ENCODE measurements around the gene CCDC85C. TPM values are rescaled to one million over a fixed set of nuclear protein-coding genes. Genes with fewer than 3 reads are reported as not detected.
A peak's percentile ranks its signal among the peaks of the same experiment; 100 is the strongest.

CCDC85C gene
- total RNA-seq, 1 experiment from 2014 or later, result 25.8 TPM

- in situ Hi-C loops (cut with HindIII; ENCODE audit: low sequenced_read_pairs), result no loop called here
- no peak for DNase-seq (ENCODE audit: low spot score)
These were observed 9.0 kb downstream of the CCDC85C start for GRCh38 chr14:99595034-99595433.

GRCh38 chr14:99593971-99594841 is 9.8 kb downstream of the CCDC85C start:
- DNase-seq (ENCODE audit: low spot score), result peak; percentile 82
- in situ Hi-C loops (cut with HindIII; ENCODE audit: low sequenced_read_pairs), result no loop called here

DNA sequence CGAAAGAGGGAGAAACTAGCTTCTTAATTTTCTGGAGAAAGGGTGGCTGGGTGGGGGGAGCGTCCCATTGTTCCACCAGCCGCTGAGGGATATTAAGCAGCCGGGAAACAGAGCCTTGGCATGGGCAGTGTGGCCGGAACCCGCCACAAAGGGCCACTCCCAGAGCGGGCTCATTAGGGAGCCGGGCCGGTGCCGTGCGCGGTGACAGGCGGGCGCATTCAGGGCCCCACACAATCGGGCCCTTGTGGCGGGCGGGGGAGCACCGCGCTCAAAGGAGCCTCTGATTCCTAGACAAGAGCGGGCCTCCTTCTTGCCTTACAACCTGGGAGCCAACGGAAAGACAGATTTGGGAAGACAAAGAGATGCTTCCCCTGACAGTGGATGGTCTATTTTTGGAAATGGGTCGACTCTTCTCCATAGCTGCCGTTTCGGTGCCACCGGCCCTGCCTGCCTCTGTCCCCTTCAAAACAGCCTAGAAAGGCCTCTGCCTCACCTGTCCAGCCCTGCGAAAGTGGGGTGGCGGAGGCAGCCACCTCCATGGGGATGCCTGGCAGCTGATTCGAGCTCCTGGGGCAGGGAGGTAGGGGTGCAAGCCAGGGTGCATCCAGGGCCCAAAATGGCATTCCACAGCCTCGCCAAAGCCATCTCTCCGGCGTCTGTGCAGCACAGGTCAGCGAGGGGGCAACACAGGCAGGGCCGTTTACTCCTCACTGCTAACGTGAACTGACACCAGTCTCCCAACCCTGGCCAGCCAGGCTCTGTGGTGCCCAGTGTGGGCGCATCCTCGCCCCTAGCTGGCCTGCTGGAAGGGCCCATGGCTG is 10.9 kb downstream of the CCDC85C start:
- in situ Hi-C loops (cut with HindIII; ENCODE audit: low sequenced_read_pairs), result no loop called here
- peak; percentile 80 for DNase-seq (ENCODE audit: low spot score)

- in situ Hi-C loops (cut with HindIII; ENCODE audit: low sequenced_read_pairs), result no loop called here
- no peak for DNase-seq (ENCODE audit: low spot score)
These were observed 11.6 kb downstream of the CCDC85C start for GRCh38 chr14:99592394-99592793.

DNA sequence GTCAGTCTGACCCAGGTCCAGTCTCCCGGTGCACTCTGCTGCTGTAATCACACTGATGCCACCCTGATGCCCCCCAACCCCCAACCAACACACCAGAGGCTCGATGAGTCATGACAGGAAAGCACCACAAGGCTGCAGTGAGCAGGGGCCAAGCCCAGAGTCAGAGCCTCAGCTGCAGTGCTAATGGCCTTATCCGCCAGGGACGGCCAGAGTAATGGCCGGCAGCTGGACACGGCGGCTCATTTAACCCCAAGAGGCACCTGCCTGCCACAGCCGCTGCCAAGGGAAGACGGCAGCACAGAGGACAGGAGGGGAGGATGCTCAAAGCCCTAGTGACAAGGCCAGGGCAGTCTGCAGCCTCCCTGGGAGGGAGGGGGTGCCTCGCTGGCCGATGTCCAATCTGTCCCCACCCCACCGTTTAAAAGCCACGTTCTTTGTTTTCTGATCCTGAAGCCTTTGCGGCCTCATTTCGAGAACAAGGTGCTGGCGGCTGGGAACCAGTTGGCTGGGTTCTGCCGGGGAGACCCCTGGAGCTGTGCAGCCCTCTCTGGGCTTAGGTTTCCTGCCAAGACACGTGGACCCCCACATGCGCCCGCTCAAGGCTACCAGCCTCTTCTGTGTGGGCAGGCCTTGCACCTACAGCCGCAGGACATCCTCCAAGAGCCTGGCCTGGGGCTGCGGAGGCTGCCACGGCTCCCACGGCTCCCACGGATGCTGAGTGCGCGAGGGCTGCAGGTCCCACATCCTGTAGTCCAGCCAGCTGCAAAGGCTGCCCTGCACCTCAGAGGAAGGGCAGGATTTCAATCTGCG is 13.1 kb downstream of the CCDC85C start:
- in situ Hi-C loops (cut with HindIII; ENCODE audit: low sequenced_read_pairs), result no loop called here
- peak; percentile 50 for DNase-seq (ENCODE audit: low spot score)

DNA sequence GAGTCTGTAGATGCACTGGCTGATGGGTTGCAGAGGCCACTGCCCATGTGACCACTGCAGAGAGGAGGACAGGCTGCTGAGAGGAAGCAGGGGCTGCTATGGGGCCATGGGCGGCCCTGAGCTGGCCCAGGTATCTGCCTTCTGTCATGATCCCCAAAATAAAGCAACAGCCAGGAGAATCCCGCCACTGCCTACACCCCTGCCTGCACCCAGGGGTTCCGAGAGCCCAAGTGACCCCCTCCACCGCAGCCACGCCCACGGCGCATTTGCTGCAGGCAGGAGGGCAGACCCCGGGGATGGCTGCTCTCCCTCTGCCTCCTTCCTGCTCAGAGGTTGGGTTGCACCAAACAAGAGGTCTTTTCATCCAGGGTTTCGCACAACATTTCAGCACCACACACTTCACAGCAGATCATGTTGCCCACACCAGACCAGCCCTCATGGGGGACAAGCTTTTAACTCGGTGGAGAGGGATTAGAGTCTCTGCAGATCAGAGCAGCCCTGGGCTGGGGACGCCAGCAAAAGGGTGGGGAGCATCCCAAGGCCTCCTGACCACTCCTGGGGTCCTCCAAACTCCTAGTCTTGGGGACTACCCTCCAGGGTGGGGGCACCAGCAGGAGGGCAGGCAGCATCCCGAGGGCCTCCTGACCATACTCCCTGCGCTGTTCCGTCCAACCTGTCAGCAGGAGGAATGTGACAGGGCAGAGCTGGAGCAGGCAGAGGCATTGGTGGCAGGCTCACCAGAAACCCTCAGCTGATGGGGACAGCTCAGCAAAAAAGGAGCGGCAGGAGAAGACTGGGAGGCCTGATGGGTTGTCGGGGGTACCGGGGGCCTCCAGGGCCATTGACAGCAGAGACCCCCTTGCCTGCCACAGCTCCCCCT is 14.1 kb downstream of the CCDC85C start:
- in situ Hi-C loops (cut with HindIII; ENCODE audit: low sequenced_read_pairs), result no loop called here
- DNase-seq (ENCODE audit: low spot score), result peak; percentile 54

GRCh38 chr14:99589031-99589441 is 15.0 kb downstream of the CCDC85C start:
- in situ Hi-C loops (cut with HindIII; ENCODE audit: low sequenced_read_pairs), result no loop called here
- peak; percentile 56 for DNase-seq (ENCODE audit: low spot score)

DNA sequence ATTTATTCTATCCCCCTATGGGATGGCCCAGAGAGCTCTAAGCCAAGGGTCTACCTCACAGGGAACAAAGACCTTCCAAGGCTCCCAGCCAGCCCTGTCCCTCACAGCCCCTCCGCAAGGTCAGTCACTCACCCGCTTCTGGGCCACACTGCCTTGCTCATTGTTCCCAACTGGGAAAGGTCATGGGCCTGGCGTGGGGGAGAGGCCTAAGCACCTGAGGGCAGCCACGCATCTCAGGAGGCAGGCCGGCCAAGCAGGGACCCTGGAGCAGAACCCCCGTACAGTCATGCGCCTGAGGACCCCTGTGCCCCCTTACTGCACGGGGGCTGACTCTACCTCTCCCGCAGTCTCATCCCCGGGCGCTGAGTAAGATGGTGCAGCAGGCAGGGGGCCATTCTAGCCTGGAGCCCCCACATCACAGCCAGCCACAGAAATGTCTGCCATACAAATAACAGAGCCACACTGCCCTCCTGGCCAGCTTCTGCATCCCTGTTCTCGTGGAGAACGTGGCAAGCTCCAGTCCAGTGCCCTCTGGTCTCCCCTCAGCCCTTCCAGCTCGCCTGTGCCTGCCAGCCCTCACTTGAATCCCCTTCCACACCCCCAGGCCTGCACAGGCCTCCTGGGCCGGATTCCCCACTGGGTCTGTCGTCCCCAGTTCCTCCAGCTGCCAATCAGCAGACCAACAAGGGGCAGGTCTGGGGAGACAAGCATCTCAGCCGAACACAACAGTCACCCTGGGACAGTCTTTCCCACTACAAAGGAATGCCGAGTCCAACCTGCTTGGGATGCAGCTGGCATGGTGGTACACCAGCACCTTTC is 16.3 kb downstream of the CCDC85C start:
- in situ Hi-C loops (cut with HindIII; ENCODE audit: low sequenced_read_pairs), result no loop called here
- peak; percentile 26 for DNase-seq (ENCODE audit: low spot score)

- no peak for DNase-seq (ENCODE audit: low spot score)
- in situ Hi-C loops (cut with HindIII; ENCODE audit: low sequenced_read_pairs), result no loop called here
These were observed 17.1 kb downstream of the CCDC85C start for GRCh38 chr14:99586761-99587459.

GRCh38 chr14:99586054-99586760 is 17.8 kb downstream of the CCDC85C start:
- DNase-seq (ENCODE audit: low spot score), result peak; percentile 16
- in situ Hi-C loops (cut with HindIII; ENCODE audit: low sequenced_read_pairs), result no loop called here

- DNase-seq (ENCODE audit: low spot score), result no peak
- in situ Hi-C loops (cut with HindIII; ENCODE audit: low sequenced_read_pairs), result no loop called here
These were observed 19.2 kb downstream of the CCDC85C start for GRCh38 chr14:99584823-99585222.

GRCh38 chr14:99581938-99582337 is 22.1 kb downstream of the CCDC85C start:
- in situ Hi-C loops (cut with HindIII; ENCODE audit: low sequenced_read_pairs), result no loop called here
- no peak for DNase-seq (ENCODE audit: low spot score)

GRCh38 chr14:99581374-99581773 is 22.6 kb downstream of the CCDC85C start:
- in situ Hi-C loops (cut with HindIII; ENCODE audit: low sequenced_read_pairs), result no loop called here
- DNase-seq (ENCODE audit: low spot score), result no peak

- no peak for DNase-seq (ENCODE audit: low spot score)
- in situ Hi-C loops (cut with HindIII; ENCODE audit: low sequenced_read_pairs), result no loop called here
These were observed 24.0 kb downstream of the CCDC85C start for GRCh38 chr14:99579903-99580571.

GRCh38 chr14:99579120-99579836 is 24.7 kb downstream of the CCDC85C start:
- in situ Hi-C loops (cut with HindIII; ENCODE audit: low sequenced_read_pairs), result no loop called here

More at GRCh38 chr14:99579120-99579836, 24.7 kb downstream of the CCDC85C start:
- DNase-seq (ENCODE audit: low spot score), result no peak

Measured in G401 (cell line).